SHP77 treated with DMSO at 0.1 percent for 48 hours (cell line): ENCODE measurements around the gene CNTNAP2.

Experiments
- DNase-seq: peaks from one replicate; lab custom pipeline; 2025; lab: John Stamatoyannopoulos, UW

CNTNAP2 gene

DNA sequence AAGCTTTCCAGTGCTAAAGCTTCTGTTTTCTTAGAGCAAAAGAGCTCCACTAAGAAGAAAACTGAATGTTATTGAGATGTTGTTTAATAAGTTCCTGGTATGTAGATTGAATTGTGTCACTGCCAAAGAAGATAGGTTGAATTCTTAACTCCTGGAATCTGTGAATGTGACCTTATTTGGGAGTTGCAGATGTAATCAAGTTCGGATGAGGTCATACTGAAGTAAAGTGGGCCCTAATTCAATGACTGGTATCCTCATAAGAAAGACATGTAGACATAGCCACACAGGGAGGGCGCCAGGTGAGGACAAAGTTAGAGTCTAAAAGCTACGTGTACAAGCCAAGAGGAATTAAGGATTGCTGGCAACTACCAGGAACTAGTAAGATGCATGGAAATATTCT is 1741.8 kb downstream of the CNTNAP2 start:
- DNase-seq, result no peak

DNA sequence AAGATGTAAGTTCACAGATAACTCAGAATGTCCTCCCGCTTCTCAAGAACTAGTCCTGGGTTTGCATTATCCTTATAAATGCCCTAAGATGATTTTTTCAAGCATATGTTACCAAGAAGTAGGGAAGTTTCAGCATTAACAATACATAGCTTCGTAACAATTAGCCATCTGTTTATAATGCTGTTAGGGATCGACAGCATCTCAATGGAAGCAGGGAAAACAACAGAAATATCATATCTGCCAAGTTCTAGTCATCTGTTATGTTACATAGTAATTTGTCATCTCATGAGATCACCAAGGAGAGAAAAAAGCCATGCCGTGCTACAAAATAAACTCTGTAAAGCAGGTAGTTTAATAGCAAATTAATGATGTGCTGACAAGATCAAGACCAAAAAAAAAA is 1742.4 kb downstream of the CNTNAP2 start:
- no peak for DNase-seq

DNA sequence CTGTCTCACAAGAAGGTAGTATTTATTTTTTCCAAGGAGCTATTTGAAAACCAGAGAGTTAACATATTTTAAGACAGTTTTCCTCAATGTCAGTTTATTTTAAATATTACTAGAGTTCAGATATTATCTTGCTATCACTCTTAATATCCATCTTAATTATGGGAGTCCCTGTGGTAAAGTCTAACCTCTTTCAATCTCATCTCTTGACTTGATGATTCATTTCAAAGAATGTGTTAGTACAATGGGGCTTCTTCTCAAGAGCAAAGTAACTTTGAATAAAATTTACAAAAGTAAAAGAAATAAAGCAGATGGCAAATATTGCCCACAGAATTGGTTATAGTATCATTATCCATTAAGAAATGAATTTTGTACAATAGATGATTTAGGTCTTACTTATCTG is 1742.9 kb downstream of the CNTNAP2 start:
- no peak for DNase-seq

DNA sequence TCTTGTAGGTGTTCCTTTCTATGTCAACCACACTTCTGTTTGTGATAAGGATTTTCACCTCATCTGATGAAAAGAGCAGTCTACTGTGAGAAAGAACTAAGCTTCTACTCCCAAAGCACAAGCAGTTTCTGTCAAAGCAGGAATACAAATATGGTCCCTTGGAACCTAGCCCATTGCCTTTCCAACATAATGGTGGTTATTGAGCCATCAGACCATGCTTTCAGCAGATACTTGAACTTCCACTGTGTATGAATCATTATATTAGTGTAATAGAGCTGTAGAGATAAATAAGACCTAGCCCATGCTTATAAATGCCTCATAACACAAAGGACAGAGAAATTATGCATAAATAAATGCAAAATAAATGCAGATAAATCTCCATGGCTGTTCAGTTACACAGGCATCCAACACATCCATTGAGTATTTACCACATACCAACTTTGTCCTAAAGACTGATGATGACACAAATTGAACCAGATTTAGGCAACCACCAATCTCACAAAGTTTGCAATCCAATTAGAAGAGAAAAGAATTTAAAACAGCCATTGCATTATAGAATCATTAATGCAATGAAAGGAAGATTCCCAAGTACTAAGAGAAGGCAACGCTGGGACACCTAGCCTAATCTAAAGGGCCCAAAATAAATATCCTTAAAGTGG is 1744.6 kb downstream of the CNTNAP2 start:
- no peak for DNase-seq

DNA sequence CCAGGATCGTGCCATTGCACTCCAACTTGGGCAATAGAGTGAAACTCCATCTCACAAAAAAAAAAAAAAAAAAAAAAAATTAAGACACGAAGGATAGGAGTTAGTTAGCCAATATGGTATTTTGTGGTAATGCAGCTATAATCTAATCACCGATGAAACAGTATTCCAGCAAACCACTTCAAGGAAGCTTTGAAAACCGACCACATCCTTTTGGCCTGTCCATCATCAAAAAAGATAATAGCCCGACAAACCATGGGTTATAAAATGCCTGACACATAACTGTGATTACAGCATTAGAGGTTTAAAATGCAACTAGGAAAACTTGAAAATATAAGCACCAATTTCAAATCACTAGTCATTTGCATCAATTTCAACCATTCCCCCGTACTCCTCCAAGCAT is 1745.3 kb downstream of the CNTNAP2 start:
- DNase-seq, result no peak

DNA sequence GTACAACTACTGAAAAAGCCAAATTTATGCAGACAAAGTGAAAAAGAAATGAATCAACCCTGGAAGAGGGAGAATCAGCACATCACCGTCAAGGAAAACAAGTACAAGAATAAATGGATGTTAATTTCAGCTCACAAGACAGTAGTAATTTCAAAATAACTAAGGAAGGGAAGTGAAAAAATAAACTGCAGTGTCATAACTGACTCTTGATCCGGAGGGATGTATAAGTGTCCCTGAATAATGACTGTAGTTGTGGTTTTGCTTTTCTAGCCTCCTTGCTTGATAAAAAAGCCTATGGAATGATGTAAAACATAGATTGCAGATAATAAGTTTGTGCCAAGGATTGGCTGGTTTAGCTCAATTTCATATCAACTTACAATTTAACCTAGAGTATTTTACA is 1752.9 kb downstream of the CNTNAP2 start:
- DNase-seq, result no peak

DNA sequence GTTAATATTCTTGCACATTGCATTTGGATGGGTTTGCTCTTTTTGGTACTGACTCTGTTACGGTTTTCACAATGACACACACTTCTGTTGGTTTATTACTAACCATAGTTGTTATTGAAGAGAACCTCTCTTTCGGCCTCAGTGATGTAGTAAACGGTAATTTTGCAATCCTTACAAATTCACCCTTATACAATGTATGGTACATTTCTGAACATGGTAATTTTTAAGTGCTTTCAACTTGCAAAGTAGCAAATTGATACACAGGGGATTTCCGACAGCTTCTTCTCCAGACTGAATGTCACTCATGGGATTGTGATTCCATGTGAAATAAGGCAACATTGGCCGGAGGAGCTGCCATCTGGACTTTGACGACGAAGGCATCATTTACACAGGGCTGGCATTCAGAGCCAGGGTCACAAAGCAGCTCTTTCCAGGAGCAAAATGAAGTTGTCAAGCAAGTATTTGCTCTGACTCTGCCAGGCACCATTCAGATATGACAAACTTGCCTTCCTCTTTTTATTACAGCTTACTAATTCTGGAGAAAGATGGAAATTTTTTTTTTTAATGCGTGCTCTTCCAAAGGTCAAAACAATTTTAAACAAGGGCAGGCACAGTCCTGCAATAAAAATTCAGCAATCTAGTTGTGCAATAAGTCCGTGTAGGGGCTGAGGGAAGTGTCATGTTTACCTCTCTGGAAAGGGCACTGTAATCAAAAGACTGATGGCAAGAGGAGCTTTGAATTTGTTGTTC is 1762.5 kb downstream of the CNTNAP2 start:
- DNase-seq, result no peak

DNA sequence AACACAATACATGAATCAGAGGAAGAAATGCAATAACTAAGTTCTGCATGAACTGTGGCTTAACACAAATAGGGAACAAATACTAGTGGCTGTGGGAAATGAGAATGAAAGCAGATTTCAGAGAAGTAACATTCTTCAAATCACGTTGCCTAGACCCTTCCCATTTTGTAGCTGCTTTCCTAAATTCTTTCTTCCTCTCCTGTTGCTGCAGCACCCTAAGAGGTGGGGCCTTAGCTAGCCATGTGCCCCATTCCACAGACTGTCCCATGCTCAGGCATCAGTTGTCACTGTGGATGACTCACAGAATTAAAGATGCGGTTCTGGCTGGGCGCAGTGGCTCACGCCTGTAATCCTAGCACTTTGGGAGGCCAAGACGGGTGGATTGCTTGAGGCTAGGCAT is 1769.3 kb downstream of the CNTNAP2 start:
- DNase-seq, result no peak

DNA sequence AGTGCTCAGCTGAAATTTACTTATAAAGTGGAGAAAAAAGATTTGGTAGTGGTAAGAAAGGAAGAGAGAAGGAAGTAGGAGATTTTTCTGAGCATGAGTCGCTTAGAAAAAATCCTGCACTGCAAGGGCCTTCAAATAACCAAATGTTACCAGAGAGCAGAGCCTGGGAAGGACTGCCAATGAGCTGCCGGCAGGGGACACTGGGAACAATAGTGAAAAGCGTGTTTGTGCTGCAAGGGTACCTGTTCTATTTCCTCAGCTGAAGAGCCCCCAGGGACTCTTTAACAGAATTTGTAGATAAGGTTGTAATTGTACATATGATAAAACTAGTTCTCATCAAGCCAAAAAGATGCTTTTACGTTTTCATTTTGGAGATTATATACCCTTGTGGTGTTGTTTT is 1777.7 kb downstream of the CNTNAP2 start:
- no peak for DNase-seq

DNA sequence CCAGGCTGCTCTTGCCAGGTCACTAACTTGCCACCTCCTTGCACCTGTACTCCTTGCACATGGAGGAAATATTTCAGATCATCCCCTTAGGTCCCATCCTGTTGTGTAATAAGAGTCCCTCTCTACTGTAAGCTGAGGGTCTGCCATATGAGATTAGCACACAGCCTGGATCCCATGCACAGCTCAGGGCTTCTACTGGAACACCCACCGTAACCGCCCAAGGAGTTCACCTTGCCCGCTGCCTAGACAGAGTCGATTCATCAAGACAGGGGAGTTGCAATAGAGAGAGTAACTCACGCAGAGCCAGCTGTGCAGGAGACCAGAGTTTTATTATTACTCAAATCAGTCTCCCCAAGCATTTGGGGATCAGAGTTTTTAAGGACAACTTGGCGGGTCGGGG is 1779.5 kb downstream of the CNTNAP2 start:
- DNase-seq, result no peak

DNA sequence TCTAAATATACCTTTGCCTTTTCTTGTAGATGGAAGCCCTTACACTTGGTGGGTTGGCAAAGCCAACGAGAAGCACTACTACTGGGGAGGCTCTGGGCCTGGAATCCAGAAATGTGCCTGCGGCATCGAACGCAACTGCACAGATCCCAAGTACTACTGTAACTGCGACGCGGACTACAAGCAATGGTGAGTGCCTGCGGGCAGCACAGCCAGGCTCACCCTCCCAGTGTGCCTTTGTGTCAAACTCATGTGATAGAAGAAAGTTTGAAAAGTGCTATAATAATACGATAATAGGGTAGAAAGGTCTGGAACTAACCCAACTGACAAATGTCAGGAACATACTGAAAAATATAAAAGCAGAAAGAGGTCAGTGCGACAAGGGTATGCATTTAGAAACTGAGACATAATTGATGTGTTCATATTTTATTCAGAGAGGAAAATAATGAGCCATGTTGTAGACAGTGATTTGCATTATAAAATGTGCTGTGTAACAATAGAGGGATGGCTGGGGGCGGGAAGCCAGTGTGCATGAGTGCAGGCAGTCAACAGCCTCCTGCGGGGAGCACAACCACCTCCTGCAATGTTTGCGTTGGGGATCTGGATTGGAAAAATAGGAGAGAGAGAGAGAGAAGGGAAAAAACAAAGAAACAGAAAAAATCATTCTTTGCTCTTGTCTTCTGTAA is 1787.1 kb downstream of the CNTNAP2 start:
- DNase-seq, result no peak

DNA sequence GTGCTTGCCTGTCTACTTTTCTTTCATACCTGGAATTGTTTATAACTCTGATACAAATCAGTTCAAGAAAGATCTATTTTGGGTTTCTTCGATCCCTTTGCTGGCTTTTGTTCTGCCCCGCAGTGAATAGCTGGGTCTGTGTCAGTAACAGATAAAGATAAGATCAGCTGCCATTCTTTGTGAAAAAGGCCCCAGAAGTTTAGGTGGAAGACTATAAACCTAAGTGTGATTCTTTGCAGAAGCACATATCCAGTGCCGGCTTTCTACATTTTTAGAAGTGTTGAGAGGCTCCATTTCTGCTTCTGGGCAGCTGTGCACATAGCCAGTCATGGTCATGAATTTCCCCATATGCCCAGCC is 1787.6 kb downstream of the CNTNAP2 start:
- no peak for DNase-seq

DNA sequence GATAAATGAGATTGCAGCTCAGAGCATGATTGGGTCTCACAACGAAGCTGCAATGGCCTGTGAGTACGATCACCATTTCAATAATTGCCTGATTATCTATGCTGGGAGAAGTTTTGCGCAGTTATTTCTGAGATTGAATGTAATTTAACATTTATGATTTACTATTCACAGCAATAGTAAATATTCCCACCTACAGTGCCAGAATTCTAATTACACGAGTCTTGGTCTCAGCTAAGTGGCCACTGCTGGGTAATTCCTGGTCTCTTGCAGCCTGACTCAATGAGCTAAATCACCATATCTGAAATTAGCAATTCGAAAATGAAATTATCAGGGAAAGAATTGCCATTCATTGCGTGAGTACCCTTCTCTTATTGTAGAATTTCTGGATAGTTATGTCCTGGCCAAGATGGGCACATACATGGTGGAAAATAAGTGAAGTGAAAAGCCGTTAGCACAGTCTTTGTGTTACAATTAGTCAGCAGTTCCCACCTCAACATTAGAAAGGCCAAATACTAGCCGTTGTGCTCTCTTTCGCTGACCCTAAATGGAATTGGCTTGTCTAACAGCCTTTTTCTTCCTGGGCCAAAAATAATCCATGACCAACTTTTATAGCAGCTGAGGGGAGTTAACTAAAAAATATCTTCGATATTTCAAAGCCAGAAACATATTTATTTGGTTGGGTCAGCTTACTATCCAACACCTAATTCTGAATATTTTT is 1793.0 kb downstream of the CNTNAP2 start:
- no peak for DNase-seq

DNA sequence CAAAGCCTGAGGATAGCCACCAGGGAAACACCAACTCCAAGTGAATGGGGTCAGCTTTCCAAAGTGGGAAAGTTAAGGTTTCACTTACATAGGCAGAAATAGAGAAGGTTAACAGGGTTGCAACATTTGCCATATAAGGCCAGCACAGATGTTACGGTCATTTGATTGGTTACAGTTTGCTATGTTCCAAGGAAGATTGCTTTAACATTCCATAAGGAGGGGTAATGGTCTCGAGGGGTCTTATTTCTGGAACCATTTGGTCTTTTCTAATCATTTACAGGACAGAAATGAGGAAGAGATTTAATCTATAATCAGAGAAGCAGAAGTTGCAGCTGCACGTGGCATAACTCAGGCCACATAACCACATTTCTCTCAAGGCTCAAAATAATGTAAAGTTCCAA is 1794.6 kb downstream of the CNTNAP2 start:
- no peak for DNase-seq

DNA sequence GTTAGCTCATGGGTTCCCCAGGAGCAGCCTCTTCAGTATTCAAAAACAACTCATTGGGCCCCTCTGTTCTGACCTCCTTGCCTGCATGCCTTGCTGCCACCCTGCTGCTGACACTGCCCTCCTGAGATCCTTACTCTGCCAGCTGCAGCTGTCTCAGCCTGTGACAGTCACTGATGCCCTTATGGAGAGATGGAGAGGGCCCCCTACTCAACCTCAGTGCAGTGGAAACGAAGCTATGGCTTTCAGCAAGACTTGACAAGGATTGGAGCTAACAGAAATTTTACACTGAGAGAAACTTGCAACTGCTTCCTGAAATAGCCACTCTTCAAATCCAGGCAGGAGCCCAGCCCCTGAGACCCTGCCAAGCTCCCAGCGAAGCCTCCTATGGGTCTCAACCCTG is 1795.7 kb downstream of the CNTNAP2 start:
- no peak for DNase-seq

DNA sequence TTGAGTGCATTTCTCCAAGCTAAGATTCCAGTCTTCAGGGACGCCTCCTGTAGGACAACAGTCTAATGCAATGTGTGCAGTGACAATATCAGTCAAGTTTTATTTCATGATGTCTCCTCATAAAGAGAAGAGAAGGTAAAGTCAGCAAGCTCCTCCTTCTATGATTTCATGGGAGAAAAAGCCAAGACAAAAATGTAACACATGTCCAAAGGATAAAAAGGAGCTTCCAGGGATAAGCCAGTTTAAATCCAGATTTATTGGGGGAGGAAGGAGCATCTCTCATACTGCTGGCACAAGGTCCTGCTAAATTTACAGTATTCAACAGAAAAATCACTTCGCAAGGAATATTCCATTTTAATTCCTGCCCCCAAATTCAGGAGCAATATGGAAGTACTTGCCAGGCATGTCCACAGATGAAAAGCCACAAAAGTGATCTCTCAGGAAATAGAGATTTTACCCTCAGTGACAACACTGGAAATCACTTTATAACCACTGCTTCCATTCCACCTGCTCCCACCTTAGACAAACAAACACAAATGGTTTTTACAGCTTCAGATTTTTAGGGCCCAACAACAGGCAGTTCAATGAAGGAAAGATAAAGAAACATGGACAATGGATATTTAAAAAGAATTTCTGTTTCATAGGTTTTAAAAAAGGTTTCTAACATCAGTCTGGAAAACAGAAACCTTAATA is 1796.5 kb downstream of the CNTNAP2 start:
- no peak for DNase-seq

DNA sequence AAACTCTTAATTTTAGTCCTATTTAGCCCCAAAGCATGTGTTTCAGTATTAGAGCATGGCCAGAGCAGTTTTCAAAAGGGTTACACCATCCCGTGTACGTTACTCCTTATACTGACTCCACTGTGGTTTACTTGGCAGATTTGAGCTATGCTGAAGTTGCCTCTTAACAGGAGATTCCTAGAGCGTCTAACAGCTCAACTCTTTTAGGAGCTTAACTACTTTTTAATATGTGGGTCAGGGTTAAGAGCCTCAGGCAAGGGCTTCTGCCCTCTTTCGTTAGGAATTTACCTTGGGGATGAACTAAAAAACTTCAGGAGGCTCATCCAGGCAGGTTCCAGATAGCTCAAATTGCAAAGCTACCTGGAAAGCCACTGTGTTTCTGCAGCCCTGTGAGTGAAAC is 1799.2 kb downstream of the CNTNAP2 start:
- DNase-seq, result no peak

DNA sequence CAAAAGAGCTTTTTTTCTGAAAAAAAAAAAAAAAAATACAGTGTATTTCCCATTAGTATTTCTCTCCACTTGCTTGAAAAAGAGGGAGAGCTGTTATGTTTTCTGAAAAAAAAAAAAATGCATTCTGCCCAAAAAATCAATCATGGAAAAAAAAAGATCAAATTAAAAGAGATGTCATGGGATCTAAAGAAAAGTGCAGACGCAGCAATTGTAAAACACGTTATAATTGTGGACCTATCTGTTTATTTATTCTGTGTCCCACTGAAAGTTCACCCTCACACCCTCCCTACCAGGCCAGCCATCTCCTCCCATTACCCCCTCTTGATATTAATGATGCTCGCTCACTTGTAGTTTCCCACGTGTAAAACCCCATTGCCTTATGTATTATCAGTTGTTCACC is 1800.0 kb downstream of the CNTNAP2 start:
- no peak for DNase-seq

DNA sequence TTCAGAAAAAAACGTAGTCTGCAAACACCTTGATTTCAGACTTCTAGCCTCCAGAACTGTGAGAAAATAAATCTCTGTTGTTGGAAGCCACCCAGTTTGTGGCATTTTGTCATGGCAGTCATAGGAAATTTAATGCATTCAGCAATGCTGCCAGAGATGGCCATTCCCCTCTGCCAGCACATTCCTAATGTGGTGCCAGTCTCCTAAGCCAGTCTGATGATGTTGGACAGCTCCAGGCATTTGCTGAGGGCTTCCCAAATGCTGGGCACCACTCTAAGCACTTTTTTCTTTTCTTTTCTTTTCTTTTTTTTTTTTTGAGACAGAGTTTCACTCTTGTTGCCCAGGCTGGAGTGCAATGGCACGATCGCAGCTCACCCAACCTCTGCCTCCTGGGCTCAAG is 1807.2 kb downstream of the CNTNAP2 start:
- DNase-seq, result no peak

DNA sequence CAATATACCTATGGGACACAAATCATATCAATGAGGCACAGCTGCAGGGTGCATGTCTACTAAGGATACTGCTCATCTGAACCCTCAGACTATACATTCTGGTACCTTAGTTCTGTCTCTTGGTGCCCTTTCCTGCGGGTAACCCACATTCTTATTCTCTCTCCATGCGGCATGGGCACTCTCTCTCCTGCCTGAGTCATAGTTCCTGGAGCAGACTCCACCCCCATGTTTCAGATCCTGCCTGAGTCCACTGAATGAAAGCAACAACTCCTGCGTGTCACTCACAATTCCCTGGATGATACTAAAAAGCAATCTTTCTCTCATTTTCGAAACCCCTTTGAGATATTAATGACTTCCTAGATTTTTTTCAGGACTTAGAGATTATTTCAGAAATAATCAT is 1820.8 kb downstream of the CNTNAP2 start:
- DNase-seq, result no peak

DNA sequence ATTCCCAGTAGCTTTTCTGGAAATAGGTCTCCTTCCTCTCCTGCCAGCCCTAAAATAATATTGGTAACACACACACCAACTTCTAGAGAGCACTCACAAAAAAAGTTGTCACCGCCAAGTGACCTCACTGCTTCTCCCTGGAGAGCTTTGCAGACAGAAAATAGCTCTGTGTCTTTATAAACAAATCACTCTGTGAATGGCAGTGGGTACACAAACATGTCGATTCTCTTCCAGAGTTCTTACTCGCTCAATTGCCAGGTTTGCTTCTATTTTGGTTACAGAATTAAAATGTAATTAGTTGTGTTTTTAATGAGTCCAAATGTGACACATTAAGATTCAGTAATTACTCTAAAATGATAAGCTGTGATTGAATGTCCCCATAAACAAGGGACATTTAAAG is 1824.8 kb downstream of the CNTNAP2 start:
- no peak for DNase-seq

DNA sequence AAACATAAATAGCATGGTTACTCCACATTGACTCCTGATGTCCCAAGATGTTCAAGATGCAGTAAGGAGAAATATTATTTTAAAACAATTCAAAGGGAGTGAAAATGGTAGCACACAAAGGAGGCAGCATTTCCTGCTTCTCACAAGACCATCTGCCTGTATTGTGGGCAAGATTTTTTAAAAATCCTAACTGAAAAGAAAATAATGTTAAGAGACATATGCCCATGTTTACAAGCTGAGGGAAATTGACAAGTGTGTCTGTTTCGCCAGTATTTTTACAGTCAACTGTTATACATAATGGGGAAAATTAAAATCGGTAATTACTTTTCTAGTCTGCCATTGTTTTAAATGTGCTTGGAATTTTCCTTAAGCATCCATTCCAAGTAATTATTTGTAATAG is 1827.7 kb downstream of the CNTNAP2 start:
- DNase-seq, result no peak
